Measurements from ENCODE around the gene RAI1.

Gene RAI1

DNA sequence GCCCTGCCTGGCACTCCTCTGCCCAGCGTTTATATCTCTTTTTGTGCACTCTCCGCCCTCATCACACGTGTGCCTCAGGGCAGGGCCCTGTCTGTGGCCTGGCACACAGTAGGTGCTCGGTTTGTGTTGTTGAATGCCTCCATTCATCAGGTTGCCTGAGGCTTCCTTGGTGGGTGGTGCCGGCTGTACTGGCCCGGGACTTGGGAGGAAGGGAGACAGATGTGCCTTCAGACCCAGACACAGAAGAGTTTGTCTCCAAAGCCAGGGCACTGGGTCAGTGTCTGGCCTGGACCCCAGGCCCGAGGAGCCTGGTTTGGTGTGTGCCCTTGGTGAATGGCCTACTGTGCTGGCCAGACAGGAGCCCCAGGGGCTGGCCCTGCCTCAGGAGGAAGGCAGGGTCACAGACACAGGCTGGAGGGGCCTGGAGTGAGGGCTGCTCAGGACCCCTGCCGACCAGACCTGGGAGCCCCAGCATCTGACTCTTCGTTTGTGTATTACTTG is 71.6 kb downstream of the RAI1 start (continued):
- TF ChIP-seq ZNF24 (tag by site-specific recombination; IDR thresholded peaks at IDR 0.05) = 0 out of 2 replicates have a peak, but pooled peaks have one; percentile 7
- TF ChIP-seq, protein P1, sequence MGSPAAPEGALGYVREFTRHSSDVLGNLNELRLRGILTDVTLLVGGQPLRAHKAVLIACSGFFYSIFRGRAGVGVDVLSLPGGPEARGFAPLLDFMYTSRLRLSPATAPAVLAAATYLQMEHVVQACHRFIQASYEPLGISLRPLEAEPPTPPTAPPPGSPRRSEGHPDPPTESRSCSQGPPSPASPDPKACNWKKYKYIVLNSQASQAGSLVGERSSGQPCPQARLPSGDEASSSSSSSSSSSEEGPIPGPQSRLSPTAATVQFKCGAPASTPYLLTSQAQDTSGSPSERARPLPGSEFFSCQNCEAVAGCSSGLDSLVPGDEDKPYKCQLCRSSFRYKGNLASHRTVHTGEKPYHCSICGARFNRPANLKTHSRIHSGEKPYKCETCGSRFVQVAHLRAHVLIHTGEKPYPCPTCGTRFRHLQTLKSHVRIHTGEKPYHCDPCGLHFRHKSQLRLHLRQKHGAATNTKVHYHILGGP (tag by site-specific recombination; IDR thresholded peaks at IDR 0.05) = no peak
- no peak for TF ChIP-seq ZFP3 (tag by site-specific recombination; IDR thresholded peaks at IDR 0.05; ENCODE audit: low read depth)
- TF ChIP-seq SCRT2 (tag by site-specific recombination; IDR thresholded peaks at IDR 0.05) = peak; percentile 57
- TF ChIP-seq ZNF670 (tag by site-specific recombination; IDR thresholded peaks at IDR 0.05; ENCODE audit: low read depth) = no peak
- TF ChIP-seq ZNF175 (tag by site-specific recombination; IDR thresholded peaks at IDR 0.05) = no peak
- no peak for TF ChIP-seq ZNF664 (tag by site-specific recombination; IDR thresholded peaks at IDR 0.05)
- TF ChIP-seq ZNF610 (tag by site-specific recombination; IDR thresholded peaks at IDR 0.05; ENCODE audit: borderline replicate concordance) = no peak
- no peak for TF ChIP-seq ZFP69B (tag by site-specific recombination; IDR thresholded peaks at IDR 0.05)
- no peak for TF ChIP-seq ZNF157 (tag by site-specific recombination; IDR thresholded peaks at IDR 0.05)
- TF ChIP-seq, protein P2, sequence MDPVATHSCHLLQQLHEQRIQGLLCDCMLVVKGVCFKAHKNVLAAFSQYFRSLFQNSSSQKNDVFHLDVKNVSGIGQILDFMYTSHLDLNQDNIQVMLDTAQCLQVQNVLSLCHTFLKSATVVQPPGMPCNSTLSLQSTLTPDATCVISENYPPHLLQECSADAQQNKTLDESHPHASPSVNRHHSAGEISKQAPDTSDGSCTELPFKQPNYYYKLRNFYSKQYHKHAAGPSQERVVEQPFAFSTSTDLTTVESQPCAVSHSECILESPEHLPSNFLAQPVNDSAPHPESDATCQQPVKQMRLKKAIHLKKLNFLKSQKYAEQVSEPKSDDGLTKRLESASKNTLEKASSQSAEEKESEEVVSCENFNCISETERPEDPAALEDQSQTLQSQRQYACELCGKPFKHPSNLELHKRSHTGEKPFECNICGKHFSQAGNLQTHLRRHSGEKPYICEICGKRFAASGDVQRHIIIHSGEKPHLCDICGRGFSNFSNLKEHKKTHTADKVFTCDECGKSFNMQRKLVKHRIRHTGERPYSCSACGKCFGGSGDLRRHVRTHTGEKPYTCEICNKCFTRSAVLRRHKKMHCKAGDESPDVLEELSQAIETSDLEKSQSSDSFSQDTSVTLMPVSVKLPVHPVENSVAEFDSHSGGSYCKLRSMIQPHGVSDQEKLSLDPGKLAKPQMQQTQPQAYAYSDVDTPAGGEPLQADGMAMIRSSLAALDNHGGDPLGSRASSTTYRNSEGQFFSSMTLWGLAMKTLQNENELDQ (tag by site-specific recombination; IDR thresholded peaks at IDR 0.05; ENCODE audit: low read depth) = no peak
- TF ChIP-seq ZNF112 (tag by site-specific recombination; IDR thresholded peaks at IDR 0.05) = no peak
- TF ChIP-seq ZNF433 (tag by site-specific recombination; IDR thresholded peaks at IDR 0.05; ENCODE audit: low read depth) = no peak
- 0 out of 2 replicates have a peak, but pooled peaks have one; percentile 4 for TF ChIP-seq ZFHX2 (tag by site-specific recombination; conservative IDR thresholded peaks at IDR 0.05)
- TF ChIP-seq, protein P3, sequence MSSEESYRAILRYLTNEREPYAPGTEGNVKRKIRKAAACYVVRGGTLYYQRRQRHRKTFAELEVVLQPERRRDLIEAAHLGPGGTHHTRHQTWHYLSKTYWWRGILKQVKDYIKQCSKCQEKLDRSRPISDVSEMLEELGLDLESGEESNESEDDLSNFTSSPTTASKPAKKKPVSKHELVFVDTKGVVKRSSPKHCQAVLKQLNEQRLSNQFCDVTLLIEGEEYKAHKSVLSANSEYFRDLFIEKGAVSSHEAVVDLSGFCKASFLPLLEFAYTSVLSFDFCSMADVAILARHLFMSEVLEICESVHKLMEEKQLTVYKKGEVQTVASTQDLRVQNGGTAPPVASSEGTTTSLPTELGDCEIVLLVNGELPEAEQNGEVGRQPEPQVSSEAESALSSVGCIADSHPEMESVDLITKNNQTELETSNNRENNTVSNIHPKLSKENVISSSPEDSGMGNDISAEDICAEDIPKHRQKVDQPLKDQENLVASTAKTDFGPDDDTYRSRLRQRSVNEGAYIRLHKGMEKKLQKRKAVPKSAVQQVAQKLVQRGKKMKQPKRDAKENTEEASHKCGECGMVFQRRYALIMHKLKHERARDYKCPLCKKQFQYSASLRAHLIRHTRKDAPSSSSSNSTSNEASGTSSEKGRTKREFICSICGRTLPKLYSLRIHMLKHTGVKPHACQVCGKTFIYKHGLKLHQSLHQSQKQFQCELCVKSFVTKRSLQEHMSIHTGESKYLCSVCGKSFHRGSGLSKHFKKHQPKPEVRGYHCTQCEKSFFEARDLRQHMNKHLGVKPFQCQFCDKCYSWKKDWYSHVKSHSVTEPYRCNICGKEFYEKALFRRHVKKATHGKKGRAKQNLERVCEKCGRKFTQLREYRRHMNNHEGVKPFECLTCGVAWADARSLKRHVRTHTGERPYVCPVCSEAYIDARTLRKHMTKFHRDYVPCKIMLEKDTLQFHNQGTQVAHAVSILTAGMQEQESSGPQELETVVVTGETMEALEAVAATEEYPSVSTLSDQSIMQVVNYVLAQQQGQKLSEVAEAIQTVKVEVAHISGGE (tag by site-specific recombination; conservative IDR thresholded peaks at IDR 0.05; ENCODE audit: low read depth) = no peak
- TF ChIP-seq, protein P4, sequence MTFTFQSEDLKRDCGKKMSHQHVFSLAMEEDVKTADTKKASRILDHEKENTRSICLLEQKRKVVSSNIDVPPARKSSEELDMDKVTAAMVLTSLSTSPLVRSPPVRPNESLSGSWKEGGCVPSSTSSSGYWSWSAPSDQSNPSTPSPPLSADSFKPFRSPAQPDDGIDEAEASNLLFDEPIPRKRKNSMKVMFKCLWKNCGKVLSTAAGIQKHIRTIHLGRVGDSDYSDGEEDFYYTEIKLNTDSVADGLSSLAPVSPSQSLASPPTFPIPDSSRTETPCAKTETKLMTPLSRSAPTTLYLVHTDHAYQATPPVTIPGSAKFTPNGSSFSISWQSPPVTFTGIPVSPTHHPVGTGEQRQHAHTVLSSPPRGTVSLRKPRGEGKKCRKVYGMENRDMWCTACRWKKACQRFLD (tag by site-specific recombination; IDR thresholded peaks at IDR 0.05) = no peak
- no peak for TF ChIP-seq ZNF350 (tag by site-specific recombination; IDR thresholded peaks at IDR 0.05)
- TF ChIP-seq, protein P5, sequence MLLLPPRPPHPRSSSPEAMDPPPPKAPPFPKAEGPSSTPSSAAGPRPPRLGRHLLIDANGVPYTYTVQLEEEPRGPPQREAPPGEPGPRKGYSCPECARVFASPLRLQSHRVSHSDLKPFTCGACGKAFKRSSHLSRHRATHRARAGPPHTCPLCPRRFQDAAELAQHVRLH (tag by site-specific recombination; IDR thresholded peaks at IDR 0.05) = no peak
- TF ChIP-seq SETDB1 (IDR thresholded peaks at IDR 0.05; ENCODE audit: insufficient read length, low read length) = no peak
- TF ChIP-seq, protein P6, sequence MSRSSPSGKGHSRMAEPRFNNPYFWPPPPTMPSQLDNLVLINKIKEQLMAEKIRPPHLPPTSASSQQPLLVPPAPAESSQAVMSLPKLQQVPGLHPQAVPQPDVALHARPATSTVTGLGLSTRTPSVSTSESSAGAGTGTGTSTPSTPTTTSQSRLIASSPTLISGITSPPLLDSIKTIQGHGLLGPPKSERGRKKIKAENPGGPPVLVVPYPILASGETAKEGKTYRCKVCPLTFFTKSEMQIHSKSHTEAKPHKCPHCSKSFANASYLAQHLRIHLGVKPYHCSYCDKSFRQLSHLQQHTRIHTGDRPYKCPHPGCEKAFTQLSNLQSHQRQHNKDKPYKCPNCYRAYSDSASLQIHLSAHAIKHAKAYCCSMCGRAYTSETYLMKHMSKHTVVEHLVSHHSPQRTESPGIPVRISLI (tag by site-specific recombination; IDR thresholded peaks at IDR 0.05) = no peak
- TF ChIP-seq ZBTB21 (tag by site-specific recombination; IDR thresholded peaks at IDR 0.05) = no peak
- no peak for TF ChIP-seq ZSCAN30 (tag by site-specific recombination; IDR thresholded peaks at IDR 0.05)
- no peak for TF ChIP-seq ZNF155 (tag by site-specific recombination; IDR thresholded peaks at IDR 0.05)
- TF ChIP-seq ZNF426 (tag by site-specific recombination; IDR thresholded peaks at IDR 0.05) = no peak
- 0 out of 2 replicates have a peak, but pooled peaks have one; percentile 6 for TF ChIP-seq YY2 (tag by site-specific recombination; IDR thresholded peaks at IDR 0.05)
- TF ChIP-seq MEIS1 (CRISPR knock-in tag; IDR thresholded peaks at IDR 0.05; ENCODE audit: borderline replicate concordance) = no peak
- TF ChIP-seq ZNF830 (tag by site-specific recombination; IDR thresholded peaks at IDR 0.05; ENCODE audit: low read depth) = no peak
- TF ChIP-seq ZNF501 (tag by site-specific recombination; IDR thresholded peaks at IDR 0.05) = no peak
- no peak for TF ChIP-seq ZNF544 (tag by site-specific recombination; IDR thresholded peaks at IDR 0.05)

All from HEK293 (cell line).